SK-N-SH (cell line): ENCODE data around the gene NEUROG3.

Source experiments
- CHD2 ChIP-seq: fragments of 150-350 bp; IDR thresholded peaks from 2 replicates; pipeline ENCODE4 v1.6.1; 2018; ENCODE audit warnings: low read length; ENCODE audit not compliant: partially characterized antibody
- EP300 ChIP-seq, 2 experiments: IDR thresholded peaks; 2 replicates each; pipeline versions ENCODE4 v1.4.0 to v1.6.1; 2012; ENCODE audit warnings: borderline replicate concordance in 1 of 2, low read depth in 1 of 2, low read length in 1 of 2
- EZH2phosphoT487 ChIP-seq: fragments of 200-600 bp; sonication (generic); IDR thresholded peaks from 2 replicates; pipeline ENCODE4 v1.6.1; 2017; ENCODE audit warnings: low read depth, mixed run types, mild to moderate bottlenecking, antibody characterized with exemption, moderate library complexity, borderline replicate concordance
- GABPA ChIP-seq: IDR thresholded peaks from 2 replicates; pipeline ENCODE4 v1.4.0; 2012; ENCODE audit warnings: low read depth, mild to moderate bottlenecking
- NRF1 ChIP-seq: IDR thresholded peaks from 2 replicates; pipeline ENCODE4 v1.6.1; 2012; ENCODE audit warnings: low read depth, mild to moderate bottlenecking, low read length
- POLR2AphosphoS5 ChIP-seq: IDR thresholded peaks from 2 replicates; pipeline ENCODE4 v1.6.1; 2012; ENCODE audit warnings: low read depth, low read length
- RCOR1 ChIP-seq: fragments of 150-350 bp; IDR thresholded peaks from 2 replicates; pipeline ENCODE4 v1.6.1; 2017; ENCODE audit warnings: antibody characterized with exemption, low read length
- TF ChIP-seq, protein P1 (sequence below): fragments of 150-350 bp; IDR thresholded peaks from 2 replicates; pipeline ENCODE4 v1.6.1; 2017; ENCODE audit warnings: antibody characterized with exemption, low read length, low read depth, borderline replicate concordance
- TF ChIP-seq, protein P2 (sequence below): fragments of 200-600 bp; sonication (generic); IDR thresholded peaks from 2 replicates; pipeline ENCODE4 v1.6.1; 2017; ENCODE audit warnings: antibody characterized with exemption, mild to moderate bottlenecking, moderate library complexity
- TF ChIP-seq, protein P3 (sequence below): IDR thresholded peaks from 2 replicates; pipeline ENCODE4 v1.6.1; 2012; ENCODE audit warnings: mild to moderate bottlenecking, low read depth, low read length, moderate library complexity

DNA sequence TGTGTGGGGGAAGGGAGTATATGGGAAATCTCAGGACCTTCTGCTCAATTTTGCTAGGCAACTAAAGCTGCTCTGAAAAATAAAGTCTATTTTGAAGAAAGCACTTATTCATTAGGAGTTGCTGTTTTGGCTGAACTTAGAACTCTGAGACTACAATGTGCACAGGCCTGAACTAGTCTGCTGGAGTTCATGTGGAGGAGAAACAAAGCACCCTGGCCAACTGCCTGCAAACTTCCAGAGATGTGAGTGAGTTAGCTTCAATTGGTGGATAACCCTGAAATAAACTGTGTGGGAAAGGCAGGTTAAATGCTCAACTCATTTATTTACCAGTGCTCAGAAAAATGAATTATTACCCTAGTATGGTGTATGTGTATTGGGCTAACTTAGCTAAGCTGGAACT is 39.5 kb upstream of the NEUROG3 start:
- no peak for TF ChIP-seq CHD2
- no peak for TF ChIP-seq POLR2AphosphoS5
- no peak for TF ChIP-seq GABPA
- TF ChIP-seq EP300 (IDR thresholded peaks at IDR 0.05; ENCODE audit: borderline replicate concordance in 1 of 2, low read depth in 1 of 2, low read length in 1 of 2), result no peak
- TF ChIP-seq, protein P1, sequence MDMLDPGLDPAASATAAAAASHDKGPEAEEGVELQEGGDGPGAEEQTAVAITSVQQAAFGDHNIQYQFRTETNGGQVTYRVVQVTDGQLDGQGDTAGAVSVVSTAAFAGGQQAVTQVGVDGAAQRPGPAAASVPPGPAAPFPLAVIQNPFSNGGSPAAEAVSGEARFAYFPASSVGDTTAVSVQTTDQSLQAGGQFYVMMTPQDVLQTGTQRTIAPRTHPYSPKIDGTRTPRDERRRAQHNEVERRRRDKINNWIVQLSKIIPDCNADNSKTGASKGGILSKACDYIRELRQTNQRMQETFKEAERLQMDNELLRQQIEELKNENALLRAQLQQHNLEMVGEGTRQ, result no peak
- no peak for TF ChIP-seq NRF1
- no peak for TF ChIP-seq RCOR1
- TF ChIP-seq, protein P2, sequence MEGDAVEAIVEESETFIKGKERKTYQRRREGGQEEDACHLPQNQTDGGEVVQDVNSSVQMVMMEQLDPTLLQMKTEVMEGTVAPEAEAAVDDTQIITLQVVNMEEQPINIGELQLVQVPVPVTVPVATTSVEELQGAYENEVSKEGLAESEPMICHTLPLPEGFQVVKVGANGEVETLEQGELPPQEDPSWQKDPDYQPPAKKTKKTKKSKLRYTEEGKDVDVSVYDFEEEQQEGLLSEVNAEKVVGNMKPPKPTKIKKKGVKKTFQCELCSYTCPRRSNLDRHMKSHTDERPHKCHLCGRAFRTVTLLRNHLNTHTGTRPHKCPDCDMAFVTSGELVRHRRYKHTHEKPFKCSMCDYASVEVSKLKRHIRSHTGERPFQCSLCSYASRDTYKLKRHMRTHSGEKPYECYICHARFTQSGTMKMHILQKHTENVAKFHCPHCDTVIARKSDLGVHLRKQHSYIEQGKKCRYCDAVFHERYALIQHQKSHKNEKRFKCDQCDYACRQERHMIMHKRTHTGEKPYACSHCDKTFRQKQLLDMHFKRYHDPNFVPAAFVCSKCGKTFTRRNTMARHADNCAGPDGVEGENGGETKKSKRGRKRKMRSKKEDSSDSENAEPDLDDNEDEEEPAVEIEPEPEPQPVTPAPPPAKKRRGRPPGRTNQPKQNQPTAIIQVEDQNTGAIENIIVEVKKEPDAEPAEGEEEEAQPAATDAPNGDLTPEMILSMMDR, result no peak
- TF ChIP-seq EZH2phosphoT487, result no peak
- TF ChIP-seq, protein P3, sequence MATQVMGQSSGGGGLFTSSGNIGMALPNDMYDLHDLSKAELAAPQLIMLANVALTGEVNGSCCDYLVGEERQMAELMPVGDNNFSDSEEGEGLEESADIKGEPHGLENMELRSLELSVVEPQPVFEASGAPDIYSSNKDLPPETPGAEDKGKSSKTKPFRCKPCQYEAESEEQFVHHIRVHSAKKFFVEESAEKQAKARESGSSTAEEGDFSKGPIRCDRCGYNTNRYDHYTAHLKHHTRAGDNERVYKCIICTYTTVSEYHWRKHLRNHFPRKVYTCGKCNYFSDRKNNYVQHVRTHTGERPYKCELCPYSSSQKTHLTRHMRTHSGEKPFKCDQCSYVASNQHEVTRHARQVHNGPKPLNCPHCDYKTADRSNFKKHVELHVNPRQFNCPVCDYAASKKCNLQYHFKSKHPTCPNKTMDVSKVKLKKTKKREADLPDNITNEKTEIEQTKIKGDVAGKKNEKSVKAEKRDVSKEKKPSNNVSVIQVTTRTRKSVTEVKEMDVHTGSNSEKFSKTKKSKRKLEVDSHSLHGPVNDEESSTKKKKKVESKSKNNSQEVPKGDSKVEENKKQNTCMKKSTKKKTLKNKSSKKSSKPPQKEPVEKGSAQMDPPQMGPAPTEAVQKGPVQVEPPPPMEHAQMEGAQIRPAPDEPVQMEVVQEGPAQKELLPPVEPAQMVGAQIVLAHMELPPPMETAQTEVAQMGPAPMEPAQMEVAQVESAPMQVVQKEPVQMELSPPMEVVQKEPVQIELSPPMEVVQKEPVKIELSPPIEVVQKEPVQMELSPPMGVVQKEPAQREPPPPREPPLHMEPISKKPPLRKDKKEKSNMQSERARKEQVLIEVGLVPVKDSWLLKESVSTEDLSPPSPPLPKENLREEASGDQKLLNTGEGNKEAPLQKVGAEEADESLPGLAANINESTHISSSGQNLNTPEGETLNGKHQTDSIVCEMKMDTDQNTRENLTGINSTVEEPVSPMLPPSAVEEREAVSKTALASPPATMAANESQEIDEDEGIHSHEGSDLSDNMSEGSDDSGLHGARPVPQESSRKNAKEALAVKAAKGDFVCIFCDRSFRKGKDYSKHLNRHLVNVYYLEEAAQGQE, result no peak
